Psoas muscle (tissue), 8 donors: Measurements from ENCODE around the gene SERPINB6. TPM values are rescaled to one million over a fixed set of nuclear protein-coding genes. Genes with fewer than 3 reads are reported as not detected.

Experiments used
- ATAC-seq, 4 donors: fragments of 200-7000 bp; cut with Tn5 transposase; one replicate each; pipeline ENCODE4 v1.9.1; 2020; ENCODE audit warnings: moderate library complexity in 3 of 4, mild to moderate bottlenecking in 2 of 4
- DNase-seq, 2 donors: peaks; one replicate each; pipeline ENCODE4 v3.0.0-alpha.2; 2020
- H3K27ac ChIP-seq: fragments of 200-600 bp; one replicate; pipeline ENCODE4 v1.8.0; 2022
- H3K27me3 ChIP-seq, 3 donors: fragments of 200-600 bp in 1 of 3; one replicate each; pipeline versions ENCODE4 v1.6.1 to v1.8.0; 2013 to 2022; ENCODE audit warnings: low read length in 2 of 3, mild to moderate bottlenecking in 2 of 3, moderate library complexity in 1 of 3; ENCODE audit not compliant: insufficient read depth in 3 of 3
- H3K36me3 ChIP-seq, 2 donors: fragments of 200-600 bp in 1 of 2; one replicate each; pipeline versions ENCODE4 v1.6.1 to v1.8.0; 2013 to 2022; ENCODE audit warnings: low read depth in 1 of 2, mild to moderate bottlenecking in 1 of 2, moderate library complexity in 1 of 2; ENCODE audit not compliant: insufficient read depth in 1 of 2
- H3K4me1 ChIP-seq: fragments of 200-600 bp; one replicate; pipeline ENCODE4 v1.8.0; 2022
- H3K4me3 ChIP-seq: fragments of 200-600 bp; one replicate; pipeline ENCODE4 v1.8.0; 2022; ENCODE audit warnings: mild to moderate bottlenecking
- H3K9me3 ChIP-seq: fragments of 200-600 bp; one replicate; pipeline ENCODE4 v1.8.0; 2022
- WGBS, 3 donors: extraction: QIAGEN DNeasy Blood & Tissue Kit; methylation state at CpG; one replicate each; pipeline versions ENCODE4 v1.1.6 to v1.1.7; 2013; 5-methylcytosine and 5-hydroxymethylcytosine counted together
- intact Hi-C, 2 donors: fragments of 100-400 bp; cut with DNase I; formaldehyde crosslinking; loops; one replicate each; pipeline versions ENCODE4 v1.11.0 to v1.14.2; 2022
- polyA plus RNA-seq, 3 donors: library from polyadenylated mRNA; stranded (reverse); fragments of 200-250 nt; gene quantifications; one replicate each; pipeline ENCODE4 v1.2.3, GENCODE V29; 2013
- total RNA-seq, 4 donors: library from RNA; stranded (reverse); fragmentation: NEBNext Ultra II Directional in 2 of 4; extraction: Animal tissue kit (Norgen Biotek cat#: 25700) in 2 of 4; gene quantifications; one replicate each; pipeline versions ENCODE4 v1.2.1 to v1.2.4, GENCODE V29; 2021 to 2023
- TF ChIP-seq, protein P1 (sequence below): fragments of 200-600 bp; IDR thresholded peaks from one replicate; pipeline ENCODE4 v1.8.0; 2022; ENCODE audit warnings: antibody characterized with exemption
- donor health status: healthy with polysubstance abuse.
- donor health status: DM: no; HTN: no; CAD: no; lungs with moderate emphysema.
- donor health status: Bipolar disorder and iron deficiency.
- donor health status: healthy.
- donor health status: DM: yes; HTN: yes; CAD: no.
- donor health status: DM: no; HTN: no; CAD: no.
- donor health status: DM: no; HTN: no; CAD: no.
- donor health status: DM: yes; HTN: yes; CAD: no.

The SERPINB6 gene
- total and polyA plus RNA-seq, 7 donors, result 92.3 to 239 (median 165) TPM

DNA sequence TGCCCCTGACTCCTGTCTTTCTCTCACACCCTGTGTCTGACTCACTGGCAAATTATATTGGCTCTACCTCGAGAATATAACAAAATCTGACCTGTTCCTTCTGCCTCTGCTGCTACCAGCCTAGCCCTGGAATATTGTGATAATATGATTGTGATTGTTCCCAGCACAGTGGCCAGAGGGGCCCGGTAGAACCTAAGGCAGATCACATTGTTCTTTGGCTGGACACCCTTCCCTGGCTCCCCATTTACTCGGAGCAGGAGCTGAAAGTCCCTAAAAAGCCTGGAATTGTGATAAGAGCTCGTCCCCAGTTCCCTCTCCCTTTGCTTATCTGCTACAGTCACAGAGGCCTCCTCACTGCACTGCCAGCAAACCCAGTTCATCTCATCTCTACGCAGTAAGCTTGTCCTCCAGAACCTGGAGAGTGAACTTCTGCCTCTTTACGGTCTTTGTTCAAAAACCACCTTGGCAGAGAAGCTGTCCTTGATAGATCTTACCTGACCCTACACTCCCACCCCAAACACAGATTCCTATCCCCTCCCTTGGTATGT lies 21.8 kb downstream of the SERPINB6 start:
- TF ChIP-seq, protein P1, sequence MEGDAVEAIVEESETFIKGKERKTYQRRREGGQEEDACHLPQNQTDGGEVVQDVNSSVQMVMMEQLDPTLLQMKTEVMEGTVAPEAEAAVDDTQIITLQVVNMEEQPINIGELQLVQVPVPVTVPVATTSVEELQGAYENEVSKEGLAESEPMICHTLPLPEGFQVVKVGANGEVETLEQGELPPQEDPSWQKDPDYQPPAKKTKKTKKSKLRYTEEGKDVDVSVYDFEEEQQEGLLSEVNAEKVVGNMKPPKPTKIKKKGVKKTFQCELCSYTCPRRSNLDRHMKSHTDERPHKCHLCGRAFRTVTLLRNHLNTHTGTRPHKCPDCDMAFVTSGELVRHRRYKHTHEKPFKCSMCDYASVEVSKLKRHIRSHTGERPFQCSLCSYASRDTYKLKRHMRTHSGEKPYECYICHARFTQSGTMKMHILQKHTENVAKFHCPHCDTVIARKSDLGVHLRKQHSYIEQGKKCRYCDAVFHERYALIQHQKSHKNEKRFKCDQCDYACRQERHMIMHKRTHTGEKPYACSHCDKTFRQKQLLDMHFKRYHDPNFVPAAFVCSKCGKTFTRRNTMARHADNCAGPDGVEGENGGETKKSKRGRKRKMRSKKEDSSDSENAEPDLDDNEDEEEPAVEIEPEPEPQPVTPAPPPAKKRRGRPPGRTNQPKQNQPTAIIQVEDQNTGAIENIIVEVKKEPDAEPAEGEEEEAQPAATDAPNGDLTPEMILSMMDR, result no peak
- H3K4me3 ChIP-seq, result no peak overlapping the region
- peaks cover 21% of the 10 kb centered on the region for H3K4me1 ChIP-seq
- no peak for ATAC-seq
- peaks cover 0 to 46% of the 10 kb centered on the region in 2 donors for H3K36me3 ChIP-seq
- H3K27me3 ChIP-seq, result no peaks in the 10 kb centered on the region
- DNase-seq, result no peak
- WGBS, 3 donors, result 84 to 95% (median 90%) methylated on average over 6 of the region's 6 CpGs
- intact Hi-C loops, result no loop called here
- no peaks in the 10 kb centered on the region for H3K9me3 ChIP-seq
- no peak overlapping the region for H3K27ac ChIP-seq

- Histone ChIP-seq H3K4me3 (no peak overlapping the region), H3K36me3 (peaks cover 0 to 41% of the 10 kb centered on the region in 2 donors), H3K9me3 (no peaks in the 10 kb centered on the region), H3K27me3 (no peaks in the 10 kb centered on the region), H3K4me1 (peaks cover 21% of the 10 kb centered on the region), H3K27ac (no peak overlapping the region)
- DNase-seq, result no peak
- intact Hi-C loops, result no loop called here
- TF ChIP-seq, protein P1, result no peak
- 91 to 96% (median 93%) methylated on average over 12 of the region's 12 CpGs for WGBS, 3 donors
- ATAC-seq, result no peak
Measured at GRCh38 chr6:2949121-2949520, 22.2 kb downstream of the SERPINB6 start.

GRCh38 chr6:2948228-2949025 lies 22.9 kb downstream of the SERPINB6 start:
- intact Hi-C loops, result no loop called here
- Histone ChIP-seq H3K27me3 (no peaks in the 10 kb centered on the region), H3K4me1 (peaks cover 24% of the 10 kb centered on the region), H3K27ac (peak overlapping the region; percentile 75), H3K36me3 (peaks cover 0 to 34% of the 10 kb centered on the region in 2 donors), H3K4me3 (no peak overlapping the region), H3K9me3 (no peaks in the 10 kb centered on the region)
- DNase-seq (no peak), ATAC-seq (no peak)
- 90 to 95% (median 90%) methylated on average over 29 to 30 of the region's 30 CpGs for WGBS, 3 donors
- TF ChIP-seq, protein P1, result no peak

DNA sequence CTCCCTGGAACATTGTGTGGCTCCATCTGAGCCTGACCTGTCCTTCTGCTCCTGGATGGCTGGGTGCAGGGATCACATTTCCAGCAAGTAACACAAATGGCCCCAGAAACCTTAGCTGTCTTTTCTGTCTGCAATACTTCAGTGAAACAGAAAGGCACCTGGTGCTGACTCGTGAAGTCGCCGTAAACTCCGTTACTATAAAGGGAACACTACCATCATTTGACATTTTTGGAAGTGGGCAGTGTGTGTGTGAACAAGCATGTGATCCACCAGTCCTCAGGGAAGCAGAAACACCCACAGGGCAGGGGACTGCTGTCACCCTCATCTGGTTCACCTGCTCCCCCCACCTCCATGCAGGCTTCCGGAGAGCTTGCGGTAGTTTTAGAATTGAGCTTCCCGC lies 23.9 kb downstream of the SERPINB6 start:
- DNase-seq, result no peak
- 38 to 67% (median 59%) methylated on average over 7 of the region's 7 CpGs for WGBS, 3 donors
- intact Hi-C loops, result no loop called here
- no peaks in the 10 kb centered on the region for H3K27me3 ChIP-seq
- ATAC-seq, result peak; percentile 88 to 91 (median 90)
- peaks cover 0 to 31% of the 10 kb centered on the region in 2 donors for H3K36me3 ChIP-seq
- TF ChIP-seq, protein P1, result no peak
- peak overlapping the region; percentile 75 for H3K27ac ChIP-seq
- no peak overlapping the region for H3K4me3 ChIP-seq
- no peaks in the 10 kb centered on the region for H3K9me3 ChIP-seq
- peaks cover 28% of the 10 kb centered on the region for H3K4me1 ChIP-seq
